ENCODE data around the gene DNTTIP2. TPM values are rescaled to one million over a fixed set of nuclear protein-coding genes. Genes with fewer than 3 reads are reported as not detected.

Gene DNTTIP2
- total RNA-seq, 1 experiment from 2014 or later: 50.3 TPM

- Histone ChIP-seq H3K27ac (ENCODE audit: low read length) (0 out of 2 replicates have a peak overlapping the region, but pooled peaks have one; percentile 54), H3K36me3 (ENCODE audit: control insufficient read depth, insufficient read depth, low read length) (no peaks in the 10 kb centered on the region), H3K27me3 (ENCODE audit: control insufficient read depth, insufficient read depth, low read length) (no peaks in the 10 kb centered on the region), H3K4me3 (ENCODE audit: low read depth in 2 of 2, low read length in 2 of 2) (no peak overlapping the region), H3K9me3 (ENCODE audit: control insufficient read depth, insufficient read depth, low read depth, low read length) (no peaks in the 10 kb centered on the region), H3K4me1 (ENCODE audit: control insufficient read depth, insufficient read depth, low read length) (peaks cover 11% of the 10 kb centered on the region; the same call in 1 of the 2 replicates)
- in situ Hi-C loops (cut with HindIII; ENCODE audit: low pct_unique_long_range_greater_than_20kb, low sequenced_read_pairs): no loop called here
- POLR2A ChIA-PET: interaction anchor here (0.8 kb wide), 1 partner anchor 493 kb away, joined by 3 read pairs; no protein-coding TSS in a partner anchor
- ATAC-seq (no peak), DNase-seq (ENCODE audit: low read depth, low spot score) (peak; percentile 50)
- no TSS peak for BruUV-seq (replicated peaks)
- TF ChIP-seq CTCF (IDR thresholded peaks at IDR 0.05) (peak; percentile 75), POLR2AphosphoS5 (IDR thresholded peaks at IDR 0.05; ENCODE audit: low read depth, low read length) (no peak)
- CTCF ChIA-PET: interaction anchor here (0.6 to 1.9 kb wide), 10 partner anchors 30 to 393 kb away, joined by 3 to 13 read pairs (median 4); no protein-coding TSS in a partner anchor
- intact Hi-C loops (cut with micrococcal nuclease; ENCODE audit: unreplicated experiment): loop anchor here (5.0 to 10.0 kb wide), 2 partner anchors 210 to 402 kb away; no protein-coding TSS in a partner anchor
These were observed 34.6 kb downstream of the DNTTIP2 start for GRCh38 chr1:93844262-93845045.

DNA sequence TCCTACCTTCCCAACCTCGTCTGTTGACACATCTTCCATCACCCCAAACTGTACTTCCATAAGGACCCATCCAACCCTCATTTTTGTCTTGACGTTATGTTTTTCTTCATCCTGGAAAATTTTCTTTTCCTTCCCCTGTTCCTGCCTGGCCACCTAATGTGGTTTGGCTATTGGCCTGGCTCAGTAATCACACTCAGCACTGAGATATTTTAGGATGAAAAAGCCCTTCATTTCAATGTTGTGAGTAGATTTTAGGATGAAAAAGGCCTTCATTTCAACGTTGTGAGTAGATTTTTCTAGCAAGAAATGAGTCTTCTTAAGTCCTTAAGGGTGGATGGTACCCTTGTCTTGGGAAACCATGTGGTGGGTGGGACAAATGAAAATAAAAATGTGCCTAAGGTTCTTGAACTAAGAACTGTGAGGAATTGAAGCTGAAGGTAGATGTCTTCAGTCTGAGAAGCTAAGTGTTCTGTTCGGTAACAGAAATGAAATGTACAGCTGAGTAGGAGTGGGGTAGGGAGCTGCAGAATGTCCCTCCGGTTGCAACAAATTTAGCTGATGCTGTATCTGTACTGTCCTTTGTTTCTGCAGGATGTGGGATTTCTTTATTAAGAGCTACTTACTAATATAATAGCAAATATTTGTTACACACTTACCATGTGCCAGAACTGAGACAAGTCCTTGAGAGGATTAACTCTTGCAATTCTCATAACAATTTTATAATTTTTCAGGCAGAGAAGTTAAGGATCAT lies 36.1 kb downstream of the DNTTIP2 start:
- ATAC-seq: no peak
- ChIA-PET CTCF (interaction anchor here (0.6 to 1.9 kb wide), 3 partner anchors 29 to 214 kb away, joined by 3 to 13 read pairs (median 6); no protein-coding TSS in a partner anchor), POLR2A (no interaction called here)
- intact Hi-C loops (cut with micrococcal nuclease; ENCODE audit: unreplicated experiment) (loop anchor here (10.0 kb wide), 1 partner anchor 208 kb away; no protein-coding TSS in a partner anchor), in situ Hi-C loops (cut with HindIII; ENCODE audit: low pct_unique_long_range_greater_than_20kb, low sequenced_read_pairs) (no loop called here)
- 0 out of 2 replicates have a peak overlapping the region, but pooled peaks have one; percentile 34 for H3K27ac ChIP-seq (ENCODE audit: low read length)
- H3K4me3 ChIP-seq (ENCODE audit: low read depth in 2 of 2, low read length in 2 of 2): no peak overlapping the region
- H3K9me3 ChIP-seq (ENCODE audit: control insufficient read depth, insufficient read depth, low read depth, low read length): no peaks in the 10 kb centered on the region
- H3K4me1 ChIP-seq (ENCODE audit: control insufficient read depth, insufficient read depth, low read length): peaks cover 4% of the 10 kb centered on the region; the same call in 1 of the 2 replicates
- no peaks in the 10 kb centered on the region for H3K27me3 ChIP-seq (ENCODE audit: control insufficient read depth, insufficient read depth, low read length)
- no peaks in the 10 kb centered on the region for H3K36me3 ChIP-seq (ENCODE audit: control insufficient read depth, insufficient read depth, low read length)
- BruUV-seq (replicated peaks): no TSS peak
- TF ChIP-seq SIN3A (IDR thresholded peaks at IDR 0.05; ENCODE audit: borderline replicate concordance, insufficient read depth, low read depth, low read length): no peak
- no peak for TF ChIP-seq POLR2AphosphoS5 (IDR thresholded peaks at IDR 0.05; ENCODE audit: low read depth, low read length)
- no peak for TF ChIP-seq REST (IDR thresholded peaks at IDR 0.05; ENCODE audit: insufficient read depth in 1 of 2, low read depth in 2 of 2, low read length in 1 of 2)
- no peak for TF ChIP-seq CTCF (IDR thresholded peaks at IDR 0.05)
- no peak for TF ChIP-seq TCF7L2 (IDR thresholded peaks at IDR 0.05; ENCODE audit: low read depth, low read length)
- DNase-seq (ENCODE audit: low read depth, low spot score): no peak
